MCF 10A (cell line): ENCODE data around the gene ATXN2L. TPM values are rescaled to one million over a fixed set of nuclear protein-coding genes. Genes with fewer than 3 reads are reported as not detected.
A peak's percentile ranks its signal among the peaks of the same experiment; 100 is the strongest.

ENCODE experiments used
- BruUV-seq: library from RNA; stranded (reverse); fragments of 400-500 nt; replicated peaks from 2 replicates; lab custom pipeline; 2021; lab: Mats Ljungman, UMichigan
- CTCF ChIA-PET: fragments of 300-600 bp; sonication (Branson Sonifier 250); formaldehyde crosslinking; extraction: SDS; loops from one replicate; lab custom pipeline; 2021; ENCODE audit warnings: antibody characterized with exemption, inconsistent platforms; lab: Yijun Ruan, JAX
- POLR2A ChIA-PET: fragments of 300-600, 350-650 bp; sonication (Branson Sonifier 250); formaldehyde crosslinking; extraction: SDS; loops from one replicate; lab custom pipeline; 2020; ENCODE audit warnings: antibody characterized with exemption, inconsistent platforms; lab: Yijun Ruan, JAX
- DNase-seq: peaks from one replicate; pipeline ENCODE4 v3.0.0-alpha.2; 2018; ENCODE audit not compliant: unreplicated experiment
- H3K27ac Mint-ChIP-seq: one replicate; pipeline ENCODE4 v1.8.0; 2022; ENCODE audit warnings: mild to moderate bottlenecking, low read depth, mixed read lengths; ENCODE audit not compliant: unreplicated experiment
- H3K27me3 Mint-ChIP-seq: one replicate; pipeline ENCODE4 v1.8.0; 2022; ENCODE audit warnings: mixed read lengths; ENCODE audit not compliant: insufficient read depth, unreplicated experiment
- H3K36me3 Mint-ChIP-seq: one replicate; pipeline ENCODE4 v1.8.0; 2022; ENCODE audit warnings: mild to moderate bottlenecking, moderate library complexity, mixed read lengths; ENCODE audit not compliant: insufficient read depth, unreplicated experiment
- H3K4me1 Mint-ChIP-seq: one replicate; pipeline ENCODE4 v1.8.0; 2022; ENCODE audit warnings: mixed read lengths; ENCODE audit not compliant: insufficient read depth, unreplicated experiment
- H3K4me3 Mint-ChIP-seq: one replicate; pipeline ENCODE4 v1.8.0; 2022; ENCODE audit warnings: mild to moderate bottlenecking, moderate library complexity, mixed read lengths; ENCODE audit not compliant: unreplicated experiment
- H3K9me3 Mint-ChIP-seq: one replicate; pipeline ENCODE4 v1.8.0; 2022; ENCODE audit warnings: mixed read lengths; ENCODE audit not compliant: unreplicated experiment
- CTCF ChIP-seq: fragments of 200-600 bp; IDR thresholded peaks from one replicate; pipeline ENCODE4 v1.8.0; 2022; ENCODE audit warnings: antibody characterized with exemption, mild to moderate bottlenecking; ENCODE audit not compliant: unreplicated experiment
- intact Hi-C: fragments of 100-400 bp; cut with micrococcal nuclease; formaldehyde crosslinking; loops from 2 replicates; pipeline ENCODE4 v1.14.1; 2022
- total RNA-seq: library from RNA; stranded (reverse); gene quantifications from 2 replicates; pipeline ENCODE4 v1.2.3, GENCODE V29; 2022

The ATXN2L gene
- total RNA-seq, 1 experiment from 2014 or later = 245 TPM

DNA sequence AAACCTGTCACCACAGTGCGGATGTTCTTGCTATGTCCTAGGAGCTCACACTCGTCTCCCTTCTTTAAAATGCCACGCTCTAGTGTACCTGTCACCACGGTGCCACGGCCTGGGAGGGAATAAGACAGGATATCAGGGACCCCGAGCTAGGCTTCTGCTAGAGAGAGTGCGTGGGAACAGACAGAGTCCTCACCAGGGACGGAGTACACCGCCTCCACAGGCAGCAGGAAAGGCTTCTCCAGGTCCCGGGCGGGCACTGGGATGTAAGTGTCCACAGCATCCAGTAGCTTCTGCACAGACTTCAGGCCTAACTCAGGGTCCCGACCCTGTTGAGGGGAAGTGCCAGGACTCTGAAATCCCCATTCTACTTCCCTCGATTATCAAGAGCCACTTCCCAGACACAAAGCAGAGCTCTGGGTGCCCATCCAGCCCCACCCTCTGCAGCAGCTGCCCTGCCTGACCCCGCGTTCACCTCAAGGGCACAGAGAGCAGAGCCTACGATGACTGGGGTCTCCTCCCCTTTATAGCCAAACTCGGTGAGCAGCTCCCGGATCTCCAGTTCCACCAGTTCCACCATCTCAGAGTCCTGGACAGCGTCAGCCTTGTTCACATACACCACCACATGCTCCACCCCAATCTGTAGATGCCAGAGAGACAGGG, 21.6 kb downstream of the ATXN2L start:
- TF ChIP-seq CTCF = no peak
- Mint-ChIP-seq H3K36me3 (peaks cover 52% of the 10 kb centered on the region), H3K4me1 (peaks cover 7% of the 10 kb centered on the region), H3K27me3 (no peaks in the 10 kb centered on the region), H3K27ac (no peak overlapping the region), H3K9me3 (no peaks in the 10 kb centered on the region), H3K4me3 (peak overlapping the region; percentile 99)
- CTCF ChIA-PET = interaction anchor here (1.0 to 4.4 kb wide), 4 partner anchors 10 to 100 kb away, joined by 3 to 28 read pairs (median 5); no protein-coding TSS in a partner anchor
- BruUV-seq = TSS peak; percentile 60
- DNase-seq = no peak
- POLR2A ChIA-PET = interaction anchor here (0.7 to 8.3 kb wide), 8 partner anchors 9 to 291 kb away, joined by 4 to 135 read pairs (median 18); partner anchors contain the start of genes ATXN2L, RABEP2, SGF29 and SH2B1
- intact Hi-C loops = no loop called here

DNA sequence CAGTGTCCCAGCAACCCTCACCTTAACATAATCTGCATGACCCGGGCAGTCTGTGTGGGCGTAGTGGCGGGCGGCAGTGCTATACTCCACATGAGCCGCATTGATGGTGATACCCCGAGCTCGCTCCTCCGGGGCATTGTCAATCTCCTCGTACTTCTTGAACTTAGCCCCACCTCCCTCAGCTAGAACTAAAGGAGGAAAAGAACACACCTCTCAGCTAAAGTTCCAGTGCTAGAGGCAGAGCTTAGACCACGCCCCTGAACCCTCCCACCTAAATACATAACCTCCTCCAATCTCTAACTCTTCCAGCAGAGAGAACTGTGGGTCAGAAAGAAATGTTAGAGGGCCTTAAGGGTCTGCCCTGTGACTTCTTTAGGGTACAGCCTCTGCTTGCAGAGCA, 22.5 kb downstream of the ATXN2L start:
- ChIA-PET POLR2A (interaction anchor here (0.6 to 8.3 kb wide), 11 partner anchors 8 to 105 kb away, joined by 3 to 135 read pairs (median 14); partner anchors contain the start of genes ATXN2L, NFATC2IP, RABEP2 and SH2B1), CTCF (interaction anchor here (0.5 to 4.4 kb wide), 6 partner anchors 17 to 887 kb away, joined by 3 to 28 read pairs (median 4); no protein-coding TSS in a partner anchor)
- peaks cover 49% of the 10 kb centered on the region for H3K36me3 Mint-ChIP-seq
- peak overlapping the region; percentile 99 for H3K27ac Mint-ChIP-seq
- BruUV-seq = no TSS peak
- peak; percentile 70 for DNase-seq
- no peaks in the 10 kb centered on the region for H3K27me3 Mint-ChIP-seq
- H3K4me3 Mint-ChIP-seq = peak overlapping the region; percentile 99
- H3K9me3 Mint-ChIP-seq = no peaks in the 10 kb centered on the region
- H3K4me1 Mint-ChIP-seq = peaks cover 7% of the 10 kb centered on the region
- intact Hi-C loops = no loop called here
- no peak for TF ChIP-seq CTCF

DNA sequence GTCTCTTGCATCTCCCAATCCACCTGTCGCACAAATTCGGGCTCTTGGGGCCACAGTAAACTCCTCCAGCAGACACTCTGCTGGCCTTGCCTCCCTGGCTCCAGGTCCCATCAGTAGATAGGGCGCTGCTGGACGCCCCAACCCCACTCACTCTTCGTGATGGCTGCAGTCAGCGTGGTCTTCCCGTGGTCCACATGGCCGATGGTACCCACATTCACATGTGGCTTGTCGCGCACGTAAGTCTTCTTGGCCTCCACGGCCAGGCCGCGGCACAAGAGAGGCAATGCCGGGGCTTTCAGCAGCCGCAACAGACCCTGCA, 22.9 kb downstream of the ATXN2L start:
- no peak for TF ChIP-seq CTCF
- DNase-seq = no peak
- peaks cover 7% of the 10 kb centered on the region for H3K4me1 Mint-ChIP-seq
- POLR2A ChIA-PET = interaction anchor here (0.8 to 8.3 kb wide), 15 partner anchors 9 to 105 kb away, joined by 3 to 135 read pairs (median 6); partner anchors contain the start of genes ATXN2L, NFATC2IP, RABEP2 and SH2B1
- peak overlapping the region; percentile 99 for H3K4me3 Mint-ChIP-seq
- no peaks in the 10 kb centered on the region for H3K27me3 Mint-ChIP-seq
- intact Hi-C loops = no loop called here
- peak overlapping the region; percentile 99 for H3K27ac Mint-ChIP-seq
- no peaks in the 10 kb centered on the region for H3K9me3 Mint-ChIP-seq
- H3K36me3 Mint-ChIP-seq = peaks cover 48% of the 10 kb centered on the region
- CTCF ChIA-PET = interaction anchor here (0.5 to 4.4 kb wide), 5 partner anchors 16 to 556 kb away, joined by 3 to 28 read pairs (median 4); no protein-coding TSS in a partner anchor
- BruUV-seq = no TSS peak
